CD4-positive, alpha-beta T cell treated with Interleukin-15 for 1 hour (primary cell): ENCODE data around the gene MED4.

Source experiments
- DNase-seq: peaks from one replicate; pipeline ENCODE4 v3.0.0-alpha.2; 2020

MED4 gene

GRCh38 chr13:48094781-48095502, at the start of gene MED4:
TSS of gene MED4 (minus strand) at chr13:48095104. CDS start at chr13:48095078, 26 bp downstream.
- peak; percentile 96 for DNase-seq

- DNase-seq: peak; percentile 55
Observed at GRCh38 chr13:48144413-48145035, 49.6 kb upstream of the MED4 start.

- DNase-seq: peak; percentile 23
Observed at GRCh38 chr13:48142436-48142835, 47.5 kb upstream of the MED4 start.

GRCh38 chr13:48138270-48138669, 43.4 kb upstream of the MED4 start:
- DNase-seq: no peak

GRCh38 chr13:48132961-48133360, 38.1 kb upstream of the MED4 start:
- DNase-seq: no peak

- no peak for DNase-seq
Observed at GRCh38 chr13:48131533-48131932, 36.6 kb upstream of the MED4 start.

GRCh38 chr13:48126944-48127830, 32.3 kb upstream of the MED4 start:
- DNase-seq: peak; percentile 33

GRCh38 chr13:48125794-48126228, 30.9 kb upstream of the MED4 start:
- no peak for DNase-seq

- DNase-seq: no peak
Observed at GRCh38 chr13:48123812-48124211, 28.9 kb upstream of the MED4 start.

GRCh38 chr13:48121733-48122132, 26.8 kb upstream of the MED4 start:
- DNase-seq: no peak

GRCh38 chr13:48120241-48120640, 25.3 kb upstream of the MED4 start:
- no peak for DNase-seq

- DNase-seq: no peak
Observed at GRCh38 chr13:48118030-48118429, 23.1 kb upstream of the MED4 start.

GRCh38 chr13:48116808-48117207, 21.9 kb upstream of the MED4 start:
- DNase-seq: no peak

GRCh38 chr13:48113756-48114130, 18.8 kb upstream of the MED4 start:
- no peak for DNase-seq

- no peak for DNase-seq
Observed at GRCh38 chr13:48112896-48113755, 18.2 kb upstream of the MED4 start.

GRCh38 chr13:48110931-48111721, 16.2 kb upstream of the MED4 start:
- DNase-seq: no peak

GRCh38 chr13:48110132-48110868, 15.4 kb upstream of the MED4 start:
- no peak for DNase-seq

- DNase-seq: no peak
Observed at GRCh38 chr13:48108106-48108505, 13.2 kb upstream of the MED4 start.

- DNase-seq: no peak
Observed at GRCh38 chr13:48097793-48098192, 2.9 kb upstream of the MED4 start.

- no peak for DNase-seq
Observed at GRCh38 chr13:48096670-48097069, 1.8 kb upstream of the MED4 start.

GRCh38 chr13:48094404-48094780, 512 bp downstream of the MED4 start:
- DNase-seq: no peak
